GM12878 (cell line): ENCODE results near the gene KHK. TPM values are rescaled to one million over a fixed set of nuclear protein-coding genes. Genes with fewer than 3 reads are reported as not detected.

ENCODE experiments used
- ATAC-seq: fragments of 200-7000 bp; cut with Tn5 transposase; 3 replicates; pipeline ENCODE4 v1.9.1; 2020; ENCODE audit warnings: mild to moderate bottlenecking, moderate library complexity
- BruUV-seq: library from RNA; stranded (reverse); fragments of 400-500 nt; replicated peaks from 2 replicates; lab custom pipeline; 2021; lab: Mats Ljungman, UMichigan
- CTCF ChIA-PET: fragments of 300-600 bp; sonication (Branson Sonifier 250); formaldehyde crosslinking; extraction: SDS; loops from one replicate; lab custom pipeline; 2021; ENCODE audit warnings: inconsistent platforms; lab: Yijun Ruan, JAX
- POLR2A ChIA-PET: fragments of 350-600 bp; formaldehyde crosslinking; extraction: SDS; loops from one replicate; lab custom pipeline; 2021; ENCODE audit warnings: inconsistent platforms; lab: Charles Lee
- RAD21 ChIA-PET: fragments of 300-600 bp; sonication (Branson Sonifier 250); formaldehyde crosslinking; loops from one replicate; lab custom pipeline; 2023; ENCODE audit warnings: antibody characterized with exemption; ENCODE audit not compliant: unreplicated experiment; lab: Charles Lee
- SMC1A ChIA-PET: fragments of 300-600 bp; sonication (Branson Sonifier 250); formaldehyde crosslinking; loops from one replicate; lab custom pipeline; 2023; ENCODE audit not compliant: unreplicated experiment, uncharacterized antibody; lab: Charles Lee
- DNase-seq: peaks from one replicate; pipeline ENCODE4 v3.0.0-alpha.2; 2011; ENCODE audit warnings: low read depth, low spot score
- FAIRE-seq: peaks from 3 replicates; lab custom pipeline; 2011; peaks lifted over from hg19 to GRCh38; lab: Jason Lieb, UNC
- H2AFZ ChIP-seq: 2 replicates; pipeline ENCODE4 v1.6.0; 2011; ENCODE audit warnings: low read depth, low read length, control low read depth; ENCODE audit not compliant: control insufficient read depth
- H3K27ac ChIP-seq: 2 replicates; pipeline ENCODE4 v1.5.1; 2011; ENCODE audit warnings: control low read depth; ENCODE audit not compliant: control insufficient read depth, insufficient read depth
- H3K27me3 ChIP-seq, 2 experiments: replicated peaks in 1 of 2; 2 replicates each; pipeline versions ENCODE4 v1.6.0 to v1.6.1; 2011; ENCODE audit warnings: low read length in 1 of 2; ENCODE audit not compliant: control insufficient read depth in 2 of 2, insufficient read depth in 2 of 2
- H3K36me3 ChIP-seq, 2 experiments: 2 replicates each; pipeline ENCODE4 v1.5.1; 2011; ENCODE audit warnings: low read length in 1 of 2; ENCODE audit not compliant: control insufficient read depth in 2 of 2, insufficient read depth in 2 of 2
- H3K4me1 ChIP-seq: 2 replicates; pipeline ENCODE4 v1.6.1; 2011; ENCODE audit warnings: mild to moderate bottlenecking, low read length, moderate library complexity, mixed read lengths; ENCODE audit not compliant: control insufficient read depth, insufficient read depth
- H3K4me2 ChIP-seq: 2 replicates; pipeline ENCODE4 v1.6.0; 2011; ENCODE audit warnings: control low read depth; ENCODE audit not compliant: control insufficient read depth, insufficient read depth
- H3K4me3 ChIP-seq: fragments of 200-600 bp; sonication (generic); 2 replicates; pipeline ENCODE4 v1.5.1; 2016
- H3K79me2 ChIP-seq: 2 replicates; pipeline ENCODE4 v1.6.0; 2011; ENCODE audit warnings: low read length; ENCODE audit not compliant: control insufficient read depth, insufficient read depth
- H3K9ac ChIP-seq: 2 replicates; pipeline ENCODE4 v1.8.0; 2011; ENCODE audit warnings: low read length, control low read depth, mixed read lengths; ENCODE audit not compliant: control insufficient read depth, insufficient read depth
- H3K9me3 ChIP-seq: replicated peaks from 3 replicates; pipeline ENCODE4 v1.5.1; 2011; ENCODE audit warnings: mild to moderate bottlenecking, low read length; ENCODE audit not compliant: control insufficient read depth, insufficient read depth
- H4K20me1 ChIP-seq: 2 replicates; pipeline ENCODE4 v1.6.0; 2011; ENCODE audit not compliant: control insufficient read depth, insufficient read depth
- MXI1 ChIP-seq: fragments of 150-350 bp; IDR thresholded peaks from 2 replicates; pipeline ENCODE4 v1.6.1; 2011; ENCODE audit warnings: low read depth, mild to moderate bottlenecking, inconsistent platforms, low read length, improper control_type of control experiment
- TCF7 ChIP-seq: IDR thresholded peaks from 2 replicates; pipeline ENCODE4 v1.6.1; 2014; ENCODE audit warnings: antibody characterized with exemption, borderline replicate concordance
- WGBS: methylation state at CpG from one replicate; pipeline ENCODE4 v1.1.6; 2016; ENCODE audit warnings: low lambda C conversion rate; ENCODE audit not compliant: insufficient replicate concordance, insufficient coverage; ENCODE audit errors: missing lambda C conversion rate; 5-methylcytosine and 5-hydroxymethylcytosine counted together
- in situ Hi-C: fragments of 300-500 bp; cut with MboI; formaldehyde crosslinking; loops from 9 replicates; pipeline ENCODE4 v1.14.3; 2018; ENCODE audit warnings: mixed read lengths
- intact Hi-C: fragments of 100-400 bp; cut with micrococcal nuclease; formaldehyde crosslinking; loops from one replicate; pipeline ENCODE4 v1.14.2; 2022; ENCODE audit not compliant: unreplicated experiment
- polyA plus RNA-seq, 11 experiments: library from polyadenylated mRNA; depleted of rRNA in 4 of 11; unstranded in 6 of 11; stranded (reverse) in 5 of 11; fragments of >200 nt; fragmentation: Nextera tagmentation in 4 of 11; fragmentation: Illumina TruSeq in 1 of 11; extraction: Ambion mirVana in 4 of 11; extraction: Trizol in 1 of 11; gene quantifications; 1 replicate in 1 of 11; 2 replicates in 10 of 11; pipeline versions ENCODE4 v1.2.1 to v1.2.3, GENCODE V29; 2011 to 2016; ENCODE audit warnings: inconsistent platforms in 2 of 11, missing spikeins in 2 of 11, low read depth in 1 of 11
- total RNA-seq, 4 experiments: library from RNA; depleted of rRNA in 3 of 4; stranded (reverse); fragments of >200 nt in 3 of 4; fragmentation: Illumina TruSeq in 1 of 4; extraction: Trizol in 1 of 4; gene quantifications; 2 replicates each; pipeline versions ENCODE4 v1.2.1 to v1.2.3, GENCODE V29; 2013 to 2021
- TF ChIP-seq, protein P1 (sequence below): fragments of 450-650 bp; IDR thresholded peaks from 2 replicates; pipeline ENCODE4 v1.6.1; 2018; ENCODE audit warnings: mild to moderate bottlenecking, low read depth, moderate library complexity; ENCODE audit not compliant: partially characterized antibody

KHK gene
- total and polyA plus RNA-seq, 10 of the 15 experiments (the other 5 are each of a cell fraction or from before 2014, with no cell fraction given) = 0.31 to 11.8 (median 3.9) TPM

DNA sequence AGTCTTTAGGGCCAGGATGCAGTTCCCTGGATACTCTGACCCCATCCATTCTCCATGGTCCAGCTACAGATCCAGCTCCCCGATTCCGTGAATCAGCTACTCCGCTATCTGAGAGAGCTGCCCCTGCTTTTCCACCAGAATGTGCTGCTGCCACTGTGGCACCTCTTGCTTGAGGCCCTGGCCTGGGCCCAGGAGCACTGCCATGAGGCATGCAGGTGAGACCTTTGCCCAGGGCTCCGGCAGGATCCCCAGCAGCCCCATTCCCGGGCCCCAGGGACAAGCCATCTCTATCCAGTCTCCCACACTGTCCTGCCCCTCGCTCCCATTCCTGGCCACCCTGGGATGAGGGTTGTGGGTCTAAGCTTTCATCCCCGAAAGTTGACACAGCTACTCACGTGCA is 46.3 kb upstream of the KHK start:
- ChIA-PET POLR2A (interaction anchor here (0.9 to 3.9 kb wide), 3 partner anchors 9 to 41 kb away, joined by 3 to 34 read pairs (median 3); partner anchors contain the start of gene AGBL5), RAD21 (interaction anchor here (0.9 to 4.1 kb wide), 4 partner anchors 11 to 45 kb away, joined by 4 to 31 read pairs (median 4); partner anchors contain the start of gene AGBL5), SMC1A (interaction anchor here (0.6 to 1.6 kb wide), 3 partner anchors 8 to 33 kb away, joined by 3 to 12 read pairs (median 3); partner anchors contain the start of gene AGBL5), CTCF (interaction anchor here (1.0 to 5.2 kb wide), 6 partner anchors 10 to 78 kb away, joined by 3 to 26 read pairs (median 6); partner anchors contain the start of genes AGBL5 and MAPRE3)
- no TSS peak for BruUV-seq
- Histone ChIP-seq H3K27ac (no peak overlapping the region), H3K4me1 (peaks cover 36% of the 10 kb centered on the region), H3K36me3 (peaks cover 39 to 49% of the 10 kb centered on the region in 2 experiments), H3K79me2 (peaks cover 6% of the 10 kb centered on the region), H3K27me3 (no peaks in the 10 kb centered on the region), H4K20me1 (no peaks in the 10 kb centered on the region), H3K4me3 (no peak overlapping the region), H3K9me3 (no peaks in the 10 kb centered on the region), H2AFZ (no peak overlapping the region), H3K9ac (no peak overlapping the region), H3K4me2 (peak overlapping the region; percentile 11)
- WGBS = 95% methylated on average over 8 of the region's 8 CpGs
- in situ Hi-C loops = no loop called here
- TF ChIP-seq TCF7 = no peak
- FAIRE-seq (no peak), DNase-seq (no peak), ATAC-seq (no peak)
- intact Hi-C loops = no loop called here

GRCh38 chr2:27041752-27042151 is 44.8 kb upstream of the KHK start:
- Histone ChIP-seq H3K36me3 (peaks cover 32 to 36% of the 10 kb centered on the region in 2 experiments), H3K9ac (no peak overlapping the region; the same call in 1 of the 2 replicates), H3K4me2 (peak overlapping the region; percentile 19), H3K27me3 (no peaks in the 10 kb centered on the region), H3K4me1 (peaks cover 33% of the 10 kb centered on the region), H2AFZ (no peak overlapping the region), H3K9me3 (no peaks in the 10 kb centered on the region), H3K4me3 (no peak overlapping the region), H4K20me1 (no peaks in the 10 kb centered on the region), H3K79me2 (no peaks in the 10 kb centered on the region), H3K27ac (peak overlapping the region; percentile 70)
- POLR2A ChIA-PET = interaction anchor here (0.6 to 3.9 kb wide), 4 partner anchors 10 to 1831 kb away, joined by 3 to 34 read pairs (median 8); partner anchors contain the start of gene AGBL5
- 6% methylated on average over 5 of the region's 5 CpGs for WGBS
- no peak for TF ChIP-seq MXI1
- TF ChIP-seq, protein P1, sequence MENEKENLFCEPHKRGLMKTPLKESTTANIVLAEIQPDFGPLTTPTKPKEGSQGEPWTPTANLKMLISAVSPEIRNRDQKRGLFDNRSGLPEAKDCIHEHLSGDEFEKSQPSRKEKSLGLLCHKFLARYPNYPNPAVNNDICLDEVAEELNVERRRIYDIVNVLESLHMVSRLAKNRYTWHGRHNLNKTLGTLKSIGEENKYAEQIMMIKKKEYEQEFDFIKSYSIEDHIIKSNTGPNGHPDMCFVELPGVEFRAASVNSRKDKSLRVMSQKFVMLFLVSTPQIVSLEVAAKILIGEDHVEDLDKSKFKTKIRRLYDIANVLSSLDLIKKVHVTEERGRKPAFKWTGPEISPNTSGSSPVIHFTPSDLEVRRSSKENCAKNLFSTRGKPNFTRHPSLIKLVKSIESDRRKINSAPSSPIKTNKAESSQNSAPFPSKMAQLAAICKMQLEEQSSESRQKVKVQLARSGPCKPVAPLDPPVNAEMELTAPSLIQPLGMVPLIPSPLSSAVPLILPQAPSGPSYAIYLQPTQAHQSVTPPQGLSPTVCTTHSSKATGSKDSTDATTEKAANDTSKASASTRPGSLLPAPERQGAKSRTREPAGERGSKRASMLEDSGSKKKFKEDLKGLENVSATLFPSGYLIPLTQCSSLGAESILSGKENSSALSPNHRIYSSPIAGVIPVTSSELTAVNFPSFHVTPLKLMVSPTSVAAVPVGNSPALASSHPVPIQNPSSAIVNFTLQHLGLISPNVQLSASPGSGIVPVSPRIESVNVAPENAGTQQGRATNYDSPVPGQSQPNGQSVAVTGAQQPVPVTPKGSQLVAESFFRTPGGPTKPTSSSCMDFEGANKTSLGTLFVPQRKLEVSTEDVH = peak; percentile 27
- ATAC-seq (peak; percentile 69), FAIRE-seq (no peak), DNase-seq (no peak)
- CTCF ChIA-PET = interaction anchor here (0.8 to 5.2 kb wide), 3 partner anchors 8 to 128 kb away, joined by 3 to 26 read pairs (median 6); partner anchors contain the start of gene AGBL5
- RAD21 ChIA-PET = interaction anchor here (1.0 to 4.1 kb wide), 4 partner anchors 8 to 31 kb away, joined by 3 to 31 read pairs (median 4); partner anchors contain the start of genes AGBL5 and OST4
- in situ Hi-C loops = no loop called here
- intact Hi-C loops = no loop called here
- SMC1A ChIA-PET = interaction anchor here (0.7 to 2.8 kb wide), 5 partner anchors 8 to 79 kb away, joined by 3 to 15 read pairs (median 6); partner anchors contain the start of genes AGBL5 and TMEM214
- BruUV-seq = no TSS peak
